DND-41 (cell line): ENCODE data around the gene KDM8.

Experiments
- ATAC-seq: fragments of 200-7000 bp; cut with Tn5 transposase; 3 replicates; pipeline ENCODE4 v1.9.1; 2021; ENCODE audit warnings: low read depth; ENCODE audit not compliant: insufficient read depth
- DNase-seq: peaks from one replicate; pipeline ENCODE4 v3.0.0-alpha.2; 2020
- H2AFZ ChIP-seq: 2 replicates; pipeline ENCODE4 v1.6.0; 2012; ENCODE audit warnings: low read depth, low read length
- H3K27ac ChIP-seq: 2 replicates; pipeline ENCODE4 v1.5.1; 2012; ENCODE audit warnings: low read length, inconsistent platforms
- H3K27me3 ChIP-seq: fragments of 200-600 bp; sonication (generic); 2 replicates; pipeline ENCODE4 v1.6.0; 2012; ENCODE audit warnings: low read length, mild to moderate bottlenecking, inconsistent platforms; ENCODE audit not compliant: insufficient read depth, poor library complexity
- H3K36me3 ChIP-seq: 2 replicates; pipeline ENCODE4 v1.5.1; 2012; ENCODE audit warnings: low read length, inconsistent platforms; ENCODE audit not compliant: insufficient read depth
- H3K4me1 ChIP-seq: 2 replicates; pipeline ENCODE4 v1.5.1; 2012; ENCODE audit warnings: mild to moderate bottlenecking, low read length; ENCODE audit not compliant: insufficient read depth
- H3K4me2 ChIP-seq: 2 replicates; pipeline ENCODE4 v1.6.0; 2012; ENCODE audit warnings: mild to moderate bottlenecking, moderate library complexity, low read length, inconsistent platforms; ENCODE audit not compliant: insufficient read depth
- H3K4me3 ChIP-seq, 2 experiments: fragments of 200-600 bp in 1 of 2; shearing (Covaris generic) in 1 of 2; 2 replicates each; pipeline ENCODE4 v1.5.1; 2012 to 2016; ENCODE audit warnings: inconsistent platforms in 2 of 2, low read length in 2 of 2, mild to moderate bottlenecking in 2 of 2, low read depth in 1 of 2, moderate library complexity in 1 of 2
- H3K79me2 ChIP-seq: 2 replicates; pipeline ENCODE4 v1.6.0; 2012; ENCODE audit warnings: low read length, inconsistent platforms; ENCODE audit not compliant: insufficient read depth
- H3K9ac ChIP-seq: 2 replicates; pipeline ENCODE4 v1.6.0; 2012; ENCODE audit warnings: low read depth, mild to moderate bottlenecking, inconsistent platforms, low read length, moderate library complexity
- H3K9me3 ChIP-seq: 2 replicates; pipeline ENCODE4 v1.5.1; 2012; ENCODE audit warnings: low read length, moderate library complexity, mild to moderate bottlenecking, inconsistent platforms; ENCODE audit not compliant: insufficient read depth, severe bottlenecking
- H4K20me1 ChIP-seq: 2 replicates; pipeline ENCODE4 v1.6.0; 2012; ENCODE audit warnings: low read length; ENCODE audit not compliant: insufficient read depth
- EZH2 ChIP-seq: IDR thresholded peaks from 3 replicates; pipeline ENCODE4 v1.6.1; 2012; ENCODE audit warnings: borderline replicate concordance, low read depth, mild to moderate bottlenecking, moderate library complexity, low read length, inconsistent platforms; ENCODE audit not compliant: severe bottlenecking
- TF ChIP-seq, protein P1 (sequence below): IDR thresholded peaks from 2 replicates; pipeline ENCODE4 v1.5.1; 2012; ENCODE audit warnings: borderline replicate concordance, low read length, moderate library complexity, mild to moderate bottlenecking; ENCODE audit not compliant: poor library complexity, severe bottlenecking; ENCODE audit errors: extremely low read depth

KDM8 gene

DNA sequence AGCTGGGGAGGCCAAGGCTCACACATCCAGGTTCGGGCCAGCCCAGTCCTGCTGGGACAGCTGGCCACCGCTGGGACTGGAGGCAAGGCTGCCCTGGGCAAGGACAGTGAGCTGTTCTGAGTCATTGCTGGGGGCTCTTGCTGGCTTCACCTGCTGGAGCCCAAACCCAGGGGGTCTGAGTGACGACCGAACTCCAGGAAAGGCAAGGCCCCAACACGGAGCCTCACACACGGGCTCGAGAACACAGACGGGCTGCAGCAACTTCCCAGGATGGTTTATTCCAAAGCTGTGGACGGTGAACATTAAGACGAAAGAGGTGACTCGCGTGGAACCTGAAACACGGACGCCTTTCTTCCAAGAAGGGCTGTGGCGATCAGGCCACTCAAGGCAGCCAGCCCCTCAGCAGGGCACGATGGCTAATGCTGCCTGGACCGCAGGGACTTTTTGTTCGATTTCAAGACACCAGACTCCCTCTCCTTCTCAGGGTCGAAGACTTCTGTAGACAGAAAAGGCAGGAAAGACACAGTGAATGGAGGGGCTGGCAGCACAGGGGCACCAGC lies 21.5 kb downstream of the KDM8 start:
- no peaks in the 10 kb centered on the region for H3K4me1 ChIP-seq
- TF ChIP-seq EZH2, result no peak
- H3K36me3 ChIP-seq, result peaks cover 85% of the 10 kb centered on the region
- no peaks in the 10 kb centered on the region for H3K9me3 ChIP-seq
- no peaks in the 10 kb centered on the region for H3K27me3 ChIP-seq
- H3K79me2 ChIP-seq, result peaks cover 5% of the 10 kb centered on the region; the same call in 1 of the 2 replicates
- peaks cover 3% of the 10 kb centered on the region for H4K20me1 ChIP-seq
- peak overlapping the region; percentile 36 for H3K27ac ChIP-seq
- no peak overlapping the region for H3K4me2 ChIP-seq
- no peak overlapping the region for H2AFZ ChIP-seq
- H3K9ac ChIP-seq, result no peak overlapping the region
- ATAC-seq, result no peak
- no peak overlapping the region for H3K4me3 ChIP-seq
- DNase-seq, result no peak

DNA sequence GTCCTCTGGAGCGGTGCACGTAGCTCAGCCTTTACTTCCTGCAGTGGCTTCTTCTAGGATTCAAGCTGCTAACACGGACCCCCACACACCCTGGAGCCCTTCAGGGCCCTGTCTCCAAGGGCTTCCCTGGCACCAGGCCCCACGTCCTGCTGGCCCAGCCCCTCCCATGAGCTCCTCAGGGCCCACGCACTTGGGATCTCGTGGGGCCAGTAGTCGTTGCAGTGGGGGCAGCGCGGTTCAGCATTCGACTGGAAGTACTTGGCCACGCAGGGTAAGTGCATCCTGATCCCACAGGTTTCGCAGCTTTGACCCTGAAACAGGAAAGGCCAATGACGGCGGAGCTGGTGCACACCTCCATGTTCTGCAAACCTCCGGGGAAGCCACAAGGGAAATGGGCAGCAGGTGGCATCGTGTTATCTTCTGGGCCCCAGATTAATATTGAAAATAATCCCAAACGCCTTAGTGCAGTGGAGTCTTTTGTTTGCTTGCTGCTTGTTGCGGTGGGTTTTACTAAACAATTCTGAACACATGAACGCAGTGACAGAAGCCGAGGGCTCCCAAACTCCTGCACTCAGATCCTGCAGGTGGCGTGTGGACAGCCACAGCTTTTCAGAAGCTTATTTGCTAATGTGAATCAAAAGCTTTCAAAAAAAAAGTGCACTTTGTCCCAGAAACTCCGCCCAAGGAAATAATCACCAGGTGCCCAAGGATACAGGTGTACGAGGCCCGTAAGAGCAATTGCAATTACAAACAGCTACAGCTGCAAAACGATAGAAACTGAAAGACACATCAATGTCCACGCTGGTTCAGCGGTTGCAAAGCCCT lies 22.4 kb downstream of the KDM8 start:
- Histone ChIP-seq H3K79me2 (peaks cover 6% of the 10 kb centered on the region; the same call in 1 of the 2 replicates), H3K27me3 (no peaks in the 10 kb centered on the region), H3K4me1 (no peaks in the 10 kb centered on the region), H2AFZ (no peak overlapping the region), H3K9me3 (no peaks in the 10 kb centered on the region), H3K4me2 (no peak overlapping the region), H3K27ac (peak overlapping the region; percentile 36), H3K36me3 (peaks cover 87% of the 10 kb centered on the region), H3K9ac (no peak overlapping the region), H3K4me3 (no peak overlapping the region), H4K20me1 (peaks cover 3% of the 10 kb centered on the region)
- ATAC-seq (no peak), DNase-seq (no peak)
- no peak for TF ChIP-seq EZH2
- TF ChIP-seq, protein P1, sequence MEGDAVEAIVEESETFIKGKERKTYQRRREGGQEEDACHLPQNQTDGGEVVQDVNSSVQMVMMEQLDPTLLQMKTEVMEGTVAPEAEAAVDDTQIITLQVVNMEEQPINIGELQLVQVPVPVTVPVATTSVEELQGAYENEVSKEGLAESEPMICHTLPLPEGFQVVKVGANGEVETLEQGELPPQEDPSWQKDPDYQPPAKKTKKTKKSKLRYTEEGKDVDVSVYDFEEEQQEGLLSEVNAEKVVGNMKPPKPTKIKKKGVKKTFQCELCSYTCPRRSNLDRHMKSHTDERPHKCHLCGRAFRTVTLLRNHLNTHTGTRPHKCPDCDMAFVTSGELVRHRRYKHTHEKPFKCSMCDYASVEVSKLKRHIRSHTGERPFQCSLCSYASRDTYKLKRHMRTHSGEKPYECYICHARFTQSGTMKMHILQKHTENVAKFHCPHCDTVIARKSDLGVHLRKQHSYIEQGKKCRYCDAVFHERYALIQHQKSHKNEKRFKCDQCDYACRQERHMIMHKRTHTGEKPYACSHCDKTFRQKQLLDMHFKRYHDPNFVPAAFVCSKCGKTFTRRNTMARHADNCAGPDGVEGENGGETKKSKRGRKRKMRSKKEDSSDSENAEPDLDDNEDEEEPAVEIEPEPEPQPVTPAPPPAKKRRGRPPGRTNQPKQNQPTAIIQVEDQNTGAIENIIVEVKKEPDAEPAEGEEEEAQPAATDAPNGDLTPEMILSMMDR, result peak; percentile 16

DNA sequence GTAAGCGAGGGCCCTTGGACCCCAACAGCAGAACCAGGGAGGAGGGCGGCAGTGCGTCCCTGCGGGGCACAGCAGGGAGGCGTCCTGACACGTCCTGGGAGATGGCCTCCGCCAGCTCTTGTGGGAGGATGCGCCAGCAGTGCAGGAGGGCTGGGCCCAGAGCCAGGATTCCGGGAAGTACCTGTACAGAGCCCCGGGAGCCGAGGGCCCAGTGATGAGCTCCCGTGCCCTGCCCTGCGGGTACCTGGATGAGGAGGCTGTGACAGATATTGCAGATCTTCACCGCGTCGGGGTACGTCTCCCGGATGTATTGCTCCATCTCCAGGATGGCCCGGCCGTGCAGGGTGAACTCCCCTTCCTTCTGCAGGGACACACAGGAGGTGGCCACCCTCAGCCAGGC lies 23.1 kb downstream of the KDM8 start:
- Histone ChIP-seq H3K27ac (peak overlapping the region; percentile 36; the same call in 1 of the 2 replicates), H3K9me3 (no peaks in the 10 kb centered on the region), H3K79me2 (peaks cover 8% of the 10 kb centered on the region), H4K20me1 (peaks cover 3% of the 10 kb centered on the region), H3K4me3 (no peak overlapping the region), H3K27me3 (no peaks in the 10 kb centered on the region), H2AFZ (no peak overlapping the region), H3K9ac (no peak overlapping the region), H3K4me2 (no peak overlapping the region), H3K4me1 (no peaks in the 10 kb centered on the region), H3K36me3 (peaks cover 89% of the 10 kb centered on the region)
- ATAC-seq (no peak), DNase-seq (no peak)
- no peak for TF ChIP-seq EZH2
- TF ChIP-seq, protein P1, result no peak
